HG02885 (cell line): ENCODE data around the gene SGF29.
"Not testable (repeated sequence)": the region's sequence is repeated elsewhere in the genome, so short reads cannot be mapped to it uniquely, and the experiment has no call there.

Experiments used
- ATAC-seq: cut with Tn5 transposase; IDR thresholded peaks from one replicate; pipeline ENCODE4 v1.9.1; 2021; ENCODE audit warnings: mild to moderate bottlenecking; ENCODE audit not compliant: unreplicated experiment, poor library complexity

The SGF29 gene

GRCh38 chr16:28636093-28636823, 82.5 kb downstream of the SGF29 start:
- ATAC-seq = not testable (repeated sequence)

- not testable (repeated sequence) for ATAC-seq
These were observed 84.0 kb downstream of the SGF29 start, which contains the start of gene NPIPB8 for GRCh38 chr16:28637765-28638164. Gene NPIPB8 (plus strand): TSS chr16:28638065. CDS start chr16:28638361, 296 bp downstream.

GRCh38 chr16:28638359-28638758, 84.6 kb downstream of the SGF29 start:
- ATAC-seq = not testable (repeated sequence)

GRCh38 chr16:28639959-28640358, 86.2 kb downstream of the SGF29 start:
- ATAC-seq = not testable (repeated sequence)
